GM18505 (cell line): ENCODE results near the gene COX15.

Experiments used
- ATAC-seq: cut with Tn5 transposase; IDR thresholded peaks from one replicate; pipeline ENCODE4 v1.9.1; 2021; ENCODE audit not compliant: unreplicated experiment
- POLR2A ChIP-seq: IDR thresholded peaks from 4 replicates; pipeline ENCODE4 v1.6.1; 2011; ENCODE audit warnings: borderline replicate concordance; ENCODE audit not compliant: insufficient read depth, insufficient read length; ENCODE audit errors: extremely low read depth

Gene COX15

GRCh38 chr10:99732033-99732842, at the start of gene COX15, which contains the start of gene CUTC:
COX15 (minus strand) TSS chr10:99732127; CDS start chr10:99732049, 78 bp downstream.
CUTC (plus strand) TSS chr10:99732234; CDS start chr10:99732349, 115 bp downstream.
- peak; percentile 85 for TF ChIP-seq POLR2A
- ATAC-seq, result peak; percentile 86

- no peak for TF ChIP-seq POLR2A
- no peak for ATAC-seq
Measured at GRCh38 chr10:99779335-99779734, 47.4 kb upstream of the COX15 start.

GRCh38 chr10:99777918-99778714, 46.2 kb upstream of the COX15 start:
- TF ChIP-seq POLR2A, result no peak
- no peak for ATAC-seq

- ATAC-seq, result no peak
- no peak for TF ChIP-seq POLR2A
Measured at GRCh38 chr10:99775850-99776249, 43.9 kb upstream of the COX15 start.

GRCh38 chr10:99770408-99771045, 38.6 kb upstream of the COX15 start:
- TF ChIP-seq POLR2A, result no peak
- ATAC-seq, result no peak

- TF ChIP-seq POLR2A, result no peak
- no peak for ATAC-seq
Measured at GRCh38 chr10:99769706-99770105, 37.8 kb upstream of the COX15 start.

GRCh38 chr10:99768556-99768955, 36.6 kb upstream of the COX15 start:
- no peak for ATAC-seq
- no peak for TF ChIP-seq POLR2A

- ATAC-seq, result no peak
Measured at GRCh38 chr10:99767901-99768300, 36.0 kb upstream of the COX15 start.

GRCh38 chr10:99766302-99766681, 34.4 kb upstream of the COX15 start:
- TF ChIP-seq POLR2A, result no peak
- no peak for ATAC-seq

More at GRCh38 chr10:99767901-99768300, 36.0 kb upstream of the COX15 start:
- TF ChIP-seq POLR2A, result no peak

- ATAC-seq, result no peak
- TF ChIP-seq POLR2A, result no peak
Measured at GRCh38 chr10:99765672-99766301, 33.9 kb upstream of the COX15 start.

GRCh38 chr10:99761365-99761764, 29.4 kb upstream of the COX15 start:
- no peak for ATAC-seq

GRCh38 chr10:99760321-99760720, 28.4 kb upstream of the COX15 start:
- no peak for ATAC-seq
- no peak for TF ChIP-seq POLR2A

More at GRCh38 chr10:99761365-99761764, 29.4 kb upstream of the COX15 start:
- no peak for TF ChIP-seq POLR2A
